Kidney epithelial cell (primary cell): ENCODE results near the gene BCAS3. TPM values are rescaled to one million over a fixed set of nuclear protein-coding genes. Genes with fewer than 3 reads are reported as not detected.

ENCODE experiments used
- DNase-seq: peaks from one replicate; pipeline ENCODE4 v3.0.0-alpha.2; 2010; ENCODE audit warnings: low read depth
- H3K27me3 ChIP-seq: 2 replicates; pipeline ENCODE4 v1.6.0; 2011; ENCODE audit warnings: low read length; ENCODE audit not compliant: control insufficient read depth, insufficient read depth
- H3K36me3 ChIP-seq: 2 replicates; pipeline ENCODE4 v1.5.1; 2011; ENCODE audit warnings: low read length; ENCODE audit not compliant: control insufficient read depth, insufficient read depth
- H3K4me3 ChIP-seq: 2 replicates; pipeline ENCODE4 v1.5.1; 2011; ENCODE audit warnings: low read depth, mild to moderate bottlenecking, control low read depth, low read length
- CTCF ChIP-seq: IDR thresholded peaks from 2 replicates; pipeline ENCODE4 v1.5.1; 2011; ENCODE audit warnings: mild to moderate bottlenecking, moderate library complexity, low read length, control low read depth, inconsistent platforms; ENCODE audit not compliant: insufficient read depth, poor library complexity, severe bottlenecking
- total RNA-seq: library from RNA; depleted of rRNA; stranded (reverse); fragments of >200 nt; gene quantifications from 2 replicates; pipeline ENCODE4 v1.2.3, GENCODE V29; 2015

The BCAS3 gene
- total RNA-seq, 1 donor from 2014 or later = 26.7 TPM

GRCh38 chr17:61202564-61202963, 524.9 kb downstream of the BCAS3 start:
- no peak overlapping the region for H3K4me3 ChIP-seq
- H3K36me3 ChIP-seq = no peaks in the 10 kb centered on the region
- no peaks in the 10 kb centered on the region for H3K27me3 ChIP-seq
- TF ChIP-seq CTCF = no peak
- peak; percentile 21 for DNase-seq

- Histone ChIP-seq H3K36me3 (no peaks in the 10 kb centered on the region), H3K4me3 (no peak overlapping the region), H3K27me3 (no peaks in the 10 kb centered on the region)
- no peak for DNase-seq
- TF ChIP-seq CTCF = no peak
Observed at GRCh38 chr17:61203671-61204131, 526.0 kb downstream of the BCAS3 start.

- DNase-seq = no peak
- Histone ChIP-seq H3K27me3 (no peaks in the 10 kb centered on the region), H3K4me3 (no peak overlapping the region), H3K36me3 (no peaks in the 10 kb centered on the region)
- no peak for TF ChIP-seq CTCF
Observed at GRCh38 chr17:61204456-61204855, 526.8 kb downstream of the BCAS3 start.

- H3K4me3 ChIP-seq = no peak overlapping the region
- no peaks in the 10 kb centered on the region for H3K36me3 ChIP-seq
- no peaks in the 10 kb centered on the region for H3K27me3 ChIP-seq
- TF ChIP-seq CTCF = no peak
- DNase-seq = no peak
Observed at GRCh38 chr17:61205401-61205800, 527.8 kb downstream of the BCAS3 start.

GRCh38 chr17:61205931-61206330, 528.3 kb downstream of the BCAS3 start:
- Histone ChIP-seq H3K36me3 (no peaks in the 10 kb centered on the region), H3K27me3 (no peaks in the 10 kb centered on the region), H3K4me3 (no peak overlapping the region)
- no peak for DNase-seq
- TF ChIP-seq CTCF = no peak

- Histone ChIP-seq H3K4me3 (no peak overlapping the region), H3K36me3 (no peaks in the 10 kb centered on the region), H3K27me3 (no peaks in the 10 kb centered on the region)
- TF ChIP-seq CTCF = no peak
- no peak for DNase-seq
Observed at GRCh38 chr17:61206922-61207321, 529.3 kb downstream of the BCAS3 start.
